ENCODE measurements around the gene WRAP73.

- TF ChIP-seq EZH2phosphoT487 (IDR thresholded peaks at IDR 0.05; ENCODE audit: insufficient read depth, low read depth) (no peak), EZH2 (IDR thresholded peaks at IDR 0.05; ENCODE audit: insufficient read depth, poor library complexity, severe bottlenecking) (no peak)
Measured at GRCh38 chr1:3636080-3636479, 13.8 kb downstream of the WRAP73 start.

All from GM23248 (cell line).